ENCODE results near the gene FAM83D.

Gene FAM83D

DNA sequence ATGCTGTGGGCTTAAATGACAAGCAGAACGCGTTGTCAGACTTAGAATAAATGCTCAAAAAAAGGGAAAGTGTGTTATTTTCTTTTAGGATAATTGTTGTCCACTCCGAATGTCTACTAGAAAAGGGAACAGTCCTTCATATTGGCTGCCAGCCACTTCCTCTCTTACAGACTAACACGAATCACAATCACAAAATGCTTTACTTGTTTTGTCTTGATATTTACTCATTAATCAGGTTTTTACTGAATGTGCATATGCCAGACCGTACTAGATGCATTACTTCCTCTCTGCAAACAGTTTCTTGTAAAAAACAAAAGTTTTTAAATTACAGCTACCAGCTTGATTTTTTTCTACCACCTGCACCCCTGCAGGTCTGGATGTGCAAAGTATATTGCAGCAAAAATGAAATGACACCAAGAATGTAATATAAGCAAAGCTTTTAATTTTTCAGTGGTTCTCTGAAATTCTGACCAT lies 36.7 kb downstream of the FAM83D start:
- peak overlapping the region; percentile 91 for H3K4me3 ChIP-seq (ENCODE audit: low read length)
- DNase-seq (ENCODE audit: low read depth): no peak
- TF ChIP-seq, protein P1, sequence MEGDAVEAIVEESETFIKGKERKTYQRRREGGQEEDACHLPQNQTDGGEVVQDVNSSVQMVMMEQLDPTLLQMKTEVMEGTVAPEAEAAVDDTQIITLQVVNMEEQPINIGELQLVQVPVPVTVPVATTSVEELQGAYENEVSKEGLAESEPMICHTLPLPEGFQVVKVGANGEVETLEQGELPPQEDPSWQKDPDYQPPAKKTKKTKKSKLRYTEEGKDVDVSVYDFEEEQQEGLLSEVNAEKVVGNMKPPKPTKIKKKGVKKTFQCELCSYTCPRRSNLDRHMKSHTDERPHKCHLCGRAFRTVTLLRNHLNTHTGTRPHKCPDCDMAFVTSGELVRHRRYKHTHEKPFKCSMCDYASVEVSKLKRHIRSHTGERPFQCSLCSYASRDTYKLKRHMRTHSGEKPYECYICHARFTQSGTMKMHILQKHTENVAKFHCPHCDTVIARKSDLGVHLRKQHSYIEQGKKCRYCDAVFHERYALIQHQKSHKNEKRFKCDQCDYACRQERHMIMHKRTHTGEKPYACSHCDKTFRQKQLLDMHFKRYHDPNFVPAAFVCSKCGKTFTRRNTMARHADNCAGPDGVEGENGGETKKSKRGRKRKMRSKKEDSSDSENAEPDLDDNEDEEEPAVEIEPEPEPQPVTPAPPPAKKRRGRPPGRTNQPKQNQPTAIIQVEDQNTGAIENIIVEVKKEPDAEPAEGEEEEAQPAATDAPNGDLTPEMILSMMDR (IDR thresholded peaks at IDR 0.05; ENCODE audit: insufficient read depth, low read depth, low read length, missing control alignments): no peak

DNA sequence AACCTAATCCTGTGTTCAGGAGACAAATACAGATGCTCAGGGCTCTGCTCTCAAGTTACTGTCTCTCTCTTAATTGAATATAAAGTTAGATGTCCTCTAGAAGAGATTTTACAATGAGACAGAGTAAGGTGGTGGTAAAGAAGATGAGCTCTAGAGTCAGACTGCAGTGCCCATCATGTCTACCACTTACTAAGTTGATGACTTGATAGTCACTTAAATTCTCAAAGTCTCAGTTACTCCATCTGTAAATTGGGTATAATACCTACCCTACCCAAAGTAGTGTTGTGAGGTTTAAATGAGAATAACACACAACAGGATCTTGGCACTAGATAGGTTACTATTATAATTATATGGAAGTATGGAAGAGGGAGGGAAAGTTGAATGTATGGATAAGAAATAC lies 37.5 kb downstream of the FAM83D start:
- H3K4me3 ChIP-seq (ENCODE audit: low read length): no peak overlapping the region
- TF ChIP-seq, protein P1 (IDR thresholded peaks at IDR 0.05; ENCODE audit: insufficient read depth, low read depth, low read length, missing control alignments): no peak
- DNase-seq (ENCODE audit: low read depth): no peak

DNA sequence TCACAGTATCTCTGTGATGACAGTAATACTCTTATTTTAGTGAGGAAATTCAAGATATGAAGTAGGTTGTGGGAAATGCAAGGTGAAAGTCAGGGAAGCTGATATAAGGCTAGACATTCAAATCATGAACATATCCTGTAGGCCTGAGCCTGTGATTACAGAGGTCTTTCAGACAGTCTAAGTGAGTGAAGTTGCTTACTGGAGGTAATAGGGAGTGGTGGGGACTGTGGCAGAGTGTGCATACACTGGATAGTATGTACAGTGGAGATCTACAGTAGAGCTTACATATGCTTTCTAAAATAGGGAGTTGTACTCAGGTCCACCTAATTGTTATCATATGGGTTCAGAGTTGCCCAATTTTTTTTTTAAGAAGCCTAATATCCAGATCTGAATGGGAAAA lies 39.0 kb downstream of the FAM83D start:
- H3K4me3 ChIP-seq (ENCODE audit: low read length): no peak overlapping the region
- TF ChIP-seq, protein P1 (IDR thresholded peaks at IDR 0.05; ENCODE audit: insufficient read depth, low read depth, low read length, missing control alignments): no peak
- DNase-seq (ENCODE audit: low read depth): no peak

DNA sequence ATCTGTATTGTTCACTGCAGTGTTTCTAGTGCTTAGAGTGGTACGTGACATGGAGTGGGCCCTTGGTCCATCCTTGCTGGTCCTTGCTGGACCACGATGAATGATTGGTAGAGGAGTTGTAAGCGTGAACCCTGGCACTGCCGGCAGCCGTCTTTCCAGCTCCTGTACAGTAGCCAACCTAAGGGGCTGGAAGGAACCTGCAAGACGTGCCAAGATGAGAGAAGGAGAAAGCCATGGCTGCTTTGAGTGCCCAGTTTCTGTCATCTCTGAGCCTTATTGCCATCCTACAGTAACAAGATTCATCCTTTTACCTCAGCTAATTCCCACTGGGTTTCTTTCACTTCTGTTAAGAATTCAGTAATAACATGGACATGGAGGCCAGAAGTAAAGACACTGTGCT lies 41.9 kb downstream of the FAM83D start:
- TF ChIP-seq, protein P1 (IDR thresholded peaks at IDR 0.05; ENCODE audit: insufficient read depth, low read depth, low read length, missing control alignments): no peak
- no peak overlapping the region for H3K4me3 ChIP-seq (ENCODE audit: low read length)
- no peak for DNase-seq (ENCODE audit: low read depth)

DNA sequence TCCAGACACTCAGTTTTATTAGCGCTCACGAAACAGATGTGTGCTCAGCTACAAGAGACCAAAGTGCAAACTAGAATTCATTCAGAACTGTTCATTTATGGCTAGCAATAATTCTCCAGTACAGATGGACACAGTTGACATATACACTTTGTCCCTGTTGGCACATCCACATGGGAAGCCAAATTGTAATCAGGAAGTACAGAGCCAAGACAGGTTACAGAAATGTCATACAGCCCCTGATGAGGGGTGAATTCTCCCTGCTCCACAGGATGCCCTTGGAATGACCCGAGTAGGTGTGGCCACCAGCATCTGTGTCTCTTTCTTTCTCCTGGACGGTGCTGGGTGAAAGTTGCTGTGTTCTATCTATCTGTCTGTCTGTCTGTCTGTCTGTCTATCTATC lies 43.5 kb downstream of the FAM83D start:
- H3K4me3 ChIP-seq (ENCODE audit: low read length): no peak overlapping the region
- TF ChIP-seq, protein P1 (IDR thresholded peaks at IDR 0.05; ENCODE audit: insufficient read depth, low read depth, low read length, missing control alignments): no peak
- no peak for DNase-seq (ENCODE audit: low read depth)

DNA sequence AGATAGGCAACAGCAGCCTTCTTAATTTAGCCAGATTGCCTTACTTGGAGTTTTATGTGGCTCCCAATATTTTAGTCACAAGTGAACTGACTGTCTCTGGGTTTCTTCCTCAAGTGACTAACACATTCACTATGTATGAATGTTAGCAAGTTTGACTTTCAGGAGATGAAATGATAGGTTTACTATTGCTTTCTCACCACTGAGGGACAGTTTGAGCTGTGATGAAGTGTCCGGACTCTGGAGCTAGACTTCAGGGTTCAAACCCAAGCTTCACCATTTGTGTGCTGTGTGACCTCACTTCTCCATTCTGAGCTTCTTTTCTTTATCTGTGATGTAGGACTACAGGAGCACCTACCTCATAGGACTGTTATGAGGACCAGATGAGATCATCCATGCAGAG lies 44.1 kb downstream of the FAM83D start:
- DNase-seq (ENCODE audit: low read depth): peak; percentile 79
- no peak overlapping the region for H3K4me3 ChIP-seq (ENCODE audit: low read length)
- TF ChIP-seq, protein P1 (IDR thresholded peaks at IDR 0.05; ENCODE audit: insufficient read depth, low read depth, low read length, missing control alignments): no peak

DNA sequence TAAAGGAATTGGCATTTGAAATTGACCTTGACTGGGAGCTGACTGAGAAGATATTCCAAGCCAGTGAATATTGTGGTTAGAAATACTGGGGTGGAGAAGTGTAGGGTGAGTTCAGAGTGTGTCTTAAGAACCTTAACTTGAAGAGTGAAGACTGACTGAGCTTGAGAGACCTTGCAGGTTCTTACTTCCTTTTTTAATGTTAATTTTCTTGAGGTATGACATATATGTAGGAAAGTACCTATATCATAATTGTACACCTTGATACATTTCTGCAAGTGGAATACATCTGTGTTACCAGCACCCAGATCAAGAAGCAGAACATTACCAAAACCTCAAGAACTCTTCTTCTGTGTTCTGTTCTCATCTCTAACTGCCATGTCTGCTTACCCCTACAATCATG lies 46.9 kb downstream of the FAM83D start:
- no peak overlapping the region for H3K4me3 ChIP-seq (ENCODE audit: low read length)
- TF ChIP-seq, protein P1 (IDR thresholded peaks at IDR 0.05; ENCODE audit: insufficient read depth, low read depth, low read length, missing control alignments): no peak
- no peak for DNase-seq (ENCODE audit: low read depth)
